MM.1S (cell line): ENCODE results near the gene GPR62.

Experiments
- EZH2 ChIP-seq: fragments of 300-600 bp; sonication (generic); optimal IDR thresholded peaks from 2 replicates; pipeline ENCODE3; 2017; ENCODE audit warnings: low read depth, mild to moderate bottlenecking, antibody characterized with exemption, low read length, mixed read lengths
- TF ChIP-seq, protein P1 (sequence below): fragments of 300-600 bp; sonication (generic); IDR thresholded peaks from 2 replicates; pipeline ENCODE4 v1.5.1; 2016; ENCODE audit warnings: antibody characterized with exemption, low read length, mixed read lengths

DNA sequence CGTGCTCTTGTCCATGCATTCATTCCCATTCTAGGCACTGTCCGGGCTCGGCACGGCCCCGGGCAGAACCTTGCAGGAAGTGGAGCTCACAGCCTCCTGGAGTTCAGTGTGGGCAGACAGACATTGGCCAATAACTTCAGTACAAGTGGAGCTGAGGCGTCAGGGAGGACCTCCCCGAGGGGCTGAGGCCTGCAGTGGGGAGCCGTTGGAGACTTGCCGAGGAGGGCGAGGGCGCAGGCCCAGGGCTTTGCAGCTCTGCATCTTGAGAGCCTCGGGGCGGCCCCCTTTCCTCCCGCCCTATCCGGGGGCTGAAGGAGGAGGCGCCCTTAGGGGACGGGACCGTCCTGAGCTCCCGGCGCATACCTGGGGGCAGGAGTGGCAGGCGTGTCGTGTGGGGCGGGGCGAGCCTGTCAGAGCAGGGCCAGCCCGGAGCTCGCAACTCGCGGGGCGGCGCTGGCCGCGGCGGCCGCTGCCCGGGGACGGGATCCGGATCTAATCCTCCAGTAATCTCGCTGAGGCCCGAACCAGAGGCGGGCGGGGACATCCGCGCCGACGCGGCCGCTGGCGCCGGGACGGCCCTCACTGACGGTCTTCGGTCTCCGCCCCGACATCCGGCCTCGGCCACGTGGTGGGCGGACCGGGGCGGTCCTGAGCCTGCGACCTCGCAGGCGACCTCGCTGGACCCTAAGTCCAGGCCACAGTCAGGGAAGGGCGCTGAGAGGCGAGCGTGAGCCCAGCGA lies 27.8 kb downstream of the GPR62 start, which contains the start of gene ACY1:
- TF ChIP-seq, protein P1, sequence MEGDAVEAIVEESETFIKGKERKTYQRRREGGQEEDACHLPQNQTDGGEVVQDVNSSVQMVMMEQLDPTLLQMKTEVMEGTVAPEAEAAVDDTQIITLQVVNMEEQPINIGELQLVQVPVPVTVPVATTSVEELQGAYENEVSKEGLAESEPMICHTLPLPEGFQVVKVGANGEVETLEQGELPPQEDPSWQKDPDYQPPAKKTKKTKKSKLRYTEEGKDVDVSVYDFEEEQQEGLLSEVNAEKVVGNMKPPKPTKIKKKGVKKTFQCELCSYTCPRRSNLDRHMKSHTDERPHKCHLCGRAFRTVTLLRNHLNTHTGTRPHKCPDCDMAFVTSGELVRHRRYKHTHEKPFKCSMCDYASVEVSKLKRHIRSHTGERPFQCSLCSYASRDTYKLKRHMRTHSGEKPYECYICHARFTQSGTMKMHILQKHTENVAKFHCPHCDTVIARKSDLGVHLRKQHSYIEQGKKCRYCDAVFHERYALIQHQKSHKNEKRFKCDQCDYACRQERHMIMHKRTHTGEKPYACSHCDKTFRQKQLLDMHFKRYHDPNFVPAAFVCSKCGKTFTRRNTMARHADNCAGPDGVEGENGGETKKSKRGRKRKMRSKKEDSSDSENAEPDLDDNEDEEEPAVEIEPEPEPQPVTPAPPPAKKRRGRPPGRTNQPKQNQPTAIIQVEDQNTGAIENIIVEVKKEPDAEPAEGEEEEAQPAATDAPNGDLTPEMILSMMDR, result no peak
- TF ChIP-seq EZH2, result no peak
